ENCODE results near the gene NRCAM.

NRCAM gene

DNA sequence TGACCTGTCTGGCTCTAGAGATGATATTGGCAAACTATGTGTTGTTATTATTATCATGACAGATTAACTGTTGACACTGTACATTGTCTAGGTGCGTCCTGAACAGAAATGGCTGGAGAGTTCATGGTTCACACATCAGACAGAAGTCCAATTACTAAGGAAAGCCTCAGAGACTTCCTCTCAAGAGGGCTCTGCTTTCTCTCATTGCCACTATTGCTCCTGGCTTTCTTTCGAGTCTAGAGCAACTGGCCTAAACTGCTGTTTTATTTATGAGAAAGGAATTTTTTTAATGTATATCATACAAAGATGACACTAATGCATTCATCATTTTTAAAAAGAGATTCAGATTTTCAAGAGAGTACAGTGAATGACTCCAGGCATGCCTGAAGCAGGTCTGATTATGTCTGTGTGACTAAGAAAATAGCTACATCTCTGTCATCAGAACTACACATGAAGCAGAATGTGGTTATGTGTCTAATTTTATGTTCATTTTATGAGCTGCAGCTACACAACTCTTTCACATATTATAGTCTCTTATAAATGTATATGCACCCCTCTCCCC is 30.4 kb downstream of the NRCAM start:
- no peak for DNase-seq (ENCODE audit: low read depth)

DNA sequence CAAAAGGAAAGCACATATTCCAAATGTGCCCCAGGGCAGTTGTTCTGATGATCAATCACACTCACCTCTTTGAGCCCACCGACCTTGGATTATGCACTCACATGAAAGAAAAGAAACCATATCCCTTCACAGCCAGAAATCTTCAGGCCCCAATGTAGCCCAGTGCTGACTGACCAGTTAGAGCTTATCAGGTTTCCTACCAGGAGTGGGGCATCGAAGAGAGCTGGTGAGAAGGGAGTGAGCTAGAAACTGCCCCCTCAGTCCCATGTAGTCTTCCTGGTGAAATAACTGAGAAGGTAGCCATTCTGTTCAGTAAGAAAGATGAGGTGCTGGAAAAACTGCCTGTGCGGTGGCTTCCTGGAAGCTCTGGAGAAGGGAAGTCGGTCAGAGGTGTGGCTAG is 32.2 kb downstream of the NRCAM start:
- no peak for DNase-seq (ENCODE audit: low read depth)

- no peak for DNase-seq (ENCODE audit: low read depth)
Observed at GRCh38 chr7:108423089-108423989, 32.9 kb downstream of the NRCAM start.

GRCh38 chr7:108421720-108422331 is 34.4 kb downstream of the NRCAM start:
- DNase-seq (ENCODE audit: low read depth) = no peak

DNA sequence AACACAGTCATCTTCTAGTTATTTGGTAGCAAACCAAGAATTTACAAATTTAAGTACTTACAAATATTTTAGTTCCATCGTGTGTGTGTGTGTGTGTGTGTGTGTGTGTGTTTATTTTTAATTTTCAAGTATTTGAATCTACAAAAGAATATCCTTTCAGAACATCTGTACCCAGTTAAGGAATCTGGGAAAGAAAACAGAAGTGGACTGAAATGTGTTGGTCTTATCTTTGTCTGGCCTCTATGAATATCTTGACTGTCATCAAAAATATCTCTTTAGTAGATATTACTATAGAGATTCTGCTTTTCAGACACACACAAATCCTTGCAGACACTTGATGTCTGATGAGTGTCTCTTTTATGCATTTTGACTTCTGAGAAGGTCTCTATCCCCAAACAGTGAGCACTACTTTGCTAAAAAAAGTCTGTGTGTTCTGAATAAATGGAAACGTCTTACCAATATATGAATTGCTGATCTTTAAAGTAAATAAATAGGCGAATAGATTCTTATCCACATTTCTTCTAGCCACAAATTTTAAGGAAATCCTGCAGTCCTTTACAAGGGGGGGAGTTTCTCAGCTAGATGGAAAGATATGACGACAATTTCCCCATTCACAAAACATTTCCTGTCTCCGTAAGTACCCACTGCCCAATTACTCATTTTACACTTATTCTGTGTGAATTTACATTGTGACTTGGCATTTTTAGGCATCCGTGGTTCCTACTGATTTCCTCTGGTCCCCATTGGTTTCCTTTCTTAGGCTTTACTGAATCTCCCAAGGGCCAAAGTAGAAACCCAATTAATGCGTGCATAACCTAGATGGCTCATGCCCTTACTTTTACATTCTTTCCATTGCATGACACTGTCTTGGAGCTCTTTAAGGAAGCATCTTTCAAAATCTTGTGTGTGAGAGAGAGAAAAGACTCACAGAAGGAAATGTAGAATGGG is 36.0 kb downstream of the NRCAM start:
- no peak for DNase-seq (ENCODE audit: low read depth)

DNA sequence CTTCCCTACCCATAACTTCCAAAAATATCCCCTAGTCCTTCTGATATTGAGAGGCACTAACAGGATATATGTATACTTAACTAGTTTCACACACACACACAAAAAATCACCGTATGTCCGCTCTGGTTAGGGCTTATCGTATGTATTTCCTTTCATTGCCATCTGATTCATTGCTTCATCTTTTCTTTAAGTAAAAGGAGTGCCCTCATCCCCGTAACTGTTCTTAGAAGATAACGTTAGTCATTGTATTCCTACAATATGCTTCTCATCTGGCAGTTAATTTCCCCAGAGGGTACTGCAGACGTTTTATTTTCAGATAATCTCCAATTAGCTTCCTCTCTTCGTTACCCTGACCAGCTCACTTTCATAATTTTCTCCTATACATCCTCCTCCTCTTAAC is 37.3 kb downstream of the NRCAM start:
- no peak for DNase-seq (ENCODE audit: low read depth)

DNA sequence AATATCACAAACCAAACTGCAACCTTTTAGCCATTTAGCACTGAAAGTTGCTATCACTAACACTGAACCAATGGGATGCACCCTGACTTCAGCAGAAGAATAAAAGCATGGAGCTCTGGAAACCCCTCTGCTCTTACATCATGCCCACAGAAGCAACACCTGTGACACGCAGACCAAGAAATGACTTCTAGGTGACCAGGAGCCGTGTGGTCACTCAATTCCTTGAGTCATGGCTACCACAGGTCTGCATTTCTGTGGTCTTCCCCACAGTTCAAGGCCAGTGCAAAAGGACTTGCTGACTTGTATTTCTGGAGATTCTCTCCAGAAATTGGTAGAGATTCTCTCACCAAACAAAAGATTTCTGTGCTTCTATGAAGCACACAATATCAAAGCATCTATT is 38.3 kb downstream of the NRCAM start:
- no peak for DNase-seq (ENCODE audit: low read depth)

DNA sequence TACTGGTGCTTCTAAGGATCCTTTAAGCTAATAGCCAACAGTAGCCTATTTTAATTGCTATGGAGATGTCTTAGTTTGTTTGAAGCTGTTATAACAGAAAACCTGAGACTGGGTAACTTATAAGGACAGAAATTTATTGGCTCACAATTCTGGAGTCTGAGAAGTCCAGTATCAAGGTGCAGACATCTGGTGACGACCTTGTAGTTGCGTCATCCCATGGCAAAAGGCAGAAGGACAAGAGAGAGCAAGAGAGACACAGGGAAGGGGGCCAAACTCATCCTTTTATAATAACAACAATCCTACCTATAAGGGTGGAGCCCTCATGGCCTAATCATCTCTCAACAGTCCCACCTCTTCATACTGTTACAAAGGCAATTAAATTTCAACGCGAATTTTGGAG is 39.1 kb downstream of the NRCAM start:
- no peak for DNase-seq (ENCODE audit: low read depth)

DNA sequence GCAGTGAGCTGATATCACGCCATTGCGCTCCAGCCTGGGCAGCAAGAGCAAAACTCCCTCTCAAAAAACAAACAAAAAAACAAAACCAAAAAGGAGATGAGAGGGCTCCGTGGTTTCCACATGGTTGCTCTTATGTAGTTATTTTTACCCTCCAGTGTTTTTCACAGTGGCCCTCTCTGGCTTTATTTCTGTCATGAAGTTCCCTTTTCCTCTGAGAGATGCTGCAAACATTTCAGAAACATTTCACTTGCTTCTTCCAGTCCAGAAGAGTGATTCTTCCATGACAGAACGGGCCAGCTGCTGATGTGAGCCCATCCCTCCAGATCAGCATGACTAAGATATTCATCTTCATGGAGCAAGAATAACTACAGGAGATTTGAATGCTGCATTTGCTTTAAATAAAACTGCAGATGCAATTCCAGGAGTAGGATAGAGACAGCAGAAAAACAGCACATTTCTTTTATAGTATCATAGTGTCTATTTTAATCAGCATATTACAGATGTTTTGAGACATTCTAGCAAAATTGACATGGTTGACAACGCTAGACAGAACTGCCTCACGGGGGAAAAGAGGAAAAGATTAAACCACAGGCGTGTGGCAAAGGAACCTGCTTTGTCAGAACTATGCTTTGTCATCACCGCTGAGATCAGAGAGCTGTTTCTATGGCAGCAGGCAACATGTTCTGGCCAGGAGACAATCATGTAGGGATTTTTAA is 40.3 kb downstream of the NRCAM start:
- DNase-seq (ENCODE audit: low read depth) = no peak

DNA sequence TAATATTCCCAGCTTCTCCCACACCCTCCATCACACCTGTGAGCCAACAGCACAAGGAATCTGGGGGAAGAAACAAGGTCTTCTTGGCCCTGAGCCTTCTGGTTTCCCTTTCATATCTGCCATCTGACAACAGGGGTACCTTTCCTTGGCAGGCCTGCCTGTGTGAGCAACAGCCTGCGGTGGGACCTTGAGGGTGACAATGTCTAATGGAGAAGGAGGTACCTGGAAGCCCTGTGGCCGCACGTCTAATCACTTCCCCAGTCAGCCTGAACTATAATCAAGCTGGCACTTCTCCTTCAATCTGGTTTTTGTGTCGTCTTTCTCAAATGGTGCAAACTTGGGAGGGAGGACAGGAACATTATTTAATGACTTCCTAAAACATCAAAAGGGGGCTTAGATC is 41.2 kb downstream of the NRCAM start:
- no peak for DNase-seq (ENCODE audit: low read depth)

- DNase-seq (ENCODE audit: low read depth) = no peak
Observed at GRCh38 chr7:108413782-108414492, 42.3 kb downstream of the NRCAM start.

DNA sequence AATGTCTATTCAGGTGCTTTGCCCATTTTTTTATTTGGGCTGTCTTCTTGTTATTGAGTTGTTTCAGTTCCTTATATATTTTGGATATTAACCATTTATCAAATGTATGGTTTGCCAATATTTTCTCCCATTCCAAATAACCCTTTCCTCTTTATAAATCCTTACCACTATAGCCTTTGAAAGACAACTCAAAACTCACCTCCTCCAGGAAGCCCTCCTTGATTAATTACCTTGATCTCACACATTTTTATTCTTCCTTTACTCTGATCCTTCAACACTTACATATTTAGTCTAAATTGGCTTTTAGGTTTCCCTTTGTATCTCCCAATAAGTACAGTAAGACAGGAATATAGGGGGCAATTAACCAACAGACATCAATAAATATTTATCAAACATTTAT is 42.9 kb downstream of the NRCAM start:
- no peak for DNase-seq (ENCODE audit: low read depth)

DNA sequence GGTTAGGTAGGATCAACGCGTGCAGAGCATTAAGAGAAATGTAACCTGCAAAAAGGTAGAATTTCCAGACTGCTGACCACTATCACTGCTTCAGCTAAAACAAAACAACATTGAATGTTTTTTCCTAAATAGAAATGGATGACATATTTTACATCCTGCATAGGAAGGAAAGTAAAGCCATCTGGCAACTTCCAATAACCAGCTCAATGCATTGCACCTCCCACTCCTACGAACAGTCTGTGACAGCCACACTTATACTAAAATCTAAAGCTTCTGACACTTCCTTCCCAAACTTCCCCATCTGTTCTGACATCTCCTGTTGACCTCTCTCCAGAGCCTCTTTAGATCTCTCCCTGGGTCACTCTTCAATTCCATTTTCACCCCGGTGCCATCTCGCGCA is 47.1 kb downstream of the NRCAM start:
- no peak for DNase-seq (ENCODE audit: low read depth)

- no peak for DNase-seq (ENCODE audit: low read depth)
Observed at GRCh38 chr7:108408296-108408991, 47.8 kb downstream of the NRCAM start.

- no peak for DNase-seq (ENCODE audit: low read depth)
Observed at GRCh38 chr7:108407676-108408075, 48.6 kb downstream of the NRCAM start.

GRCh38 chr7:108406222-108406890 is 49.9 kb downstream of the NRCAM start:
- no peak for DNase-seq (ENCODE audit: low read depth)

GRCh38 chr7:108404509-108405420 is 51.5 kb downstream of the NRCAM start:
- DNase-seq (ENCODE audit: low read depth) = no peak

GRCh38 chr7:108403597-108404217 is 52.5 kb downstream of the NRCAM start:
- no peak for DNase-seq (ENCODE audit: low read depth)

Measured in activated T-cell treated with anti-CD3 and anti-CD28 coated beads for 48 hours (primary cell).